HCT116 (cell line): Measurements from ENCODE around the gene CPNE2. TPM values are rescaled to one million over a fixed set of nuclear protein-coding genes. Genes with fewer than 3 reads are reported as not detected.

Source experiments
- ATAC-seq: fragments of 200-7000 bp; cut with Tn5 transposase; 2 replicates; pipeline ENCODE4 v1.9.1; 2020; ENCODE audit warnings: mild to moderate bottlenecking, moderate library complexity
- BruUV-seq: library from RNA; stranded (reverse); fragments of 400-500 nt; replicated peaks from 2 replicates; lab custom pipeline; 2021; lab: Mats Ljungman, UMichigan
- CTCF ChIA-PET: fragments of 300-600 bp; sonication (Branson Sonifier 250); formaldehyde crosslinking; loops from one replicate; lab custom pipeline; 2021; ENCODE audit warnings: antibody characterized with exemption; lab: Charles Lee
- POLR2A ChIA-PET: fragments of 300-600, 350-600 bp; sonication (Branson Sonifier 250); formaldehyde crosslinking; loops from one replicate; lab custom pipeline; 2021; ENCODE audit warnings: antibody characterized with exemption; lab: Charles Lee
- RAD21 ChIA-PET, 2 experiments: fragments of 300-600 bp; sonication (Branson Sonifier 250); formaldehyde crosslinking; loops; one replicate each; lab custom pipeline; 2023; ENCODE audit warnings: low total read pairs in 2 of 2; ENCODE audit not compliant: uncharacterized antibody in 2 of 2, unreplicated experiment in 2 of 2, low non-redundant PET in 1 of 2; lab: Charles Lee
- DNase-seq: peaks from one replicate; pipeline ENCODE4 v3.0.0-alpha.2; 2010; ENCODE audit warnings: low read depth, low spot score
- H2AFZ ChIP-seq: fragments of 200-600 bp; shearing (Covaris generic), sonication (generic); 2 replicates; pipeline ENCODE4 v1.6.1; 2017; ENCODE audit warnings: low read depth, mixed run types, mixed read lengths, antibody characterized with exemption, low read length; ENCODE audit not compliant: poor library complexity, severe bottlenecking
- H3K27ac ChIP-seq: 2 replicates; pipeline ENCODE4 v1.5.1; 2012; ENCODE audit warnings: low read depth, low read length
- H3K27me3 ChIP-seq: fragments of 200-600 bp; sonication (generic); 2 replicates; pipeline ENCODE4 v1.6.1; 2016; ENCODE audit warnings: mixed run types, low read length, mixed read lengths; ENCODE audit not compliant: insufficient read depth
- H3K36me3 ChIP-seq, 2 experiments: fragments of 200-500 bp in 1 of 2; fragments of 200-600 bp in 1 of 2; sonication (Bioruptor generic) in 1 of 2; sonication (generic) in 1 of 2; 2 replicates each; pipeline versions ENCODE4 v1.5.1 to v1.6.1; 2014 to 2016; ENCODE audit warnings: low read length in 2 of 2, inconsistent platforms in 1 of 2, mixed read lengths in 1 of 2, mixed run types in 1 of 2; ENCODE audit not compliant: insufficient read depth in 2 of 2, control insufficient read depth in 1 of 2
- H3K4me1 ChIP-seq, 2 experiments: fragments of 200-600 bp in 1 of 2; sonication (generic) in 1 of 2; 2 replicates each; pipeline versions ENCODE4 v1.5.1 to v1.6.1; 2012 to 2017; ENCODE audit warnings: low read length in 2 of 2, inconsistent platforms in 1 of 2, mild to moderate bottlenecking in 1 of 2, mixed read lengths in 1 of 2, mixed run types in 1 of 2, moderate library complexity in 1 of 2; ENCODE audit not compliant: insufficient read depth in 2 of 2, control insufficient read depth in 1 of 2
- H3K4me2 ChIP-seq: fragments of 200-600 bp; sonication (generic); 2 replicates; pipeline ENCODE4 v1.6.1; 2017; ENCODE audit warnings: mixed run types, low read length, mixed read lengths
- H3K4me3 ChIP-seq, 2 experiments: fragments of 200-600 bp in 1 of 2; sonication (generic) in 1 of 2; replicated peaks in 1 of 2; 2 replicates each; pipeline ENCODE4 v1.5.1; 2011 to 2016; ENCODE audit warnings: low read length in 2 of 2, control low read depth in 1 of 2, low read depth in 1 of 2, mild to moderate bottlenecking in 1 of 2, mixed read lengths in 1 of 2, mixed run types in 1 of 2
- H3K79me2 ChIP-seq: fragments of 200-600 bp; sonication (generic); 2 replicates; pipeline ENCODE4 v1.6.1; 2017; ENCODE audit warnings: mild to moderate bottlenecking, mixed run types, low read length, moderate library complexity, mixed read lengths; ENCODE audit not compliant: insufficient read depth
- H3K9ac ChIP-seq: fragments of 200-600 bp; sonication (generic); 2 replicates; pipeline ENCODE4 v1.6.1; 2016; ENCODE audit warnings: low read length, mixed read lengths
- H3K9me2 ChIP-seq: fragments of 200-600 bp; sonication (generic), shearing (Covaris generic); 2 replicates; pipeline ENCODE4 v1.6.1; 2017; ENCODE audit warnings: mixed run types, mild to moderate bottlenecking, moderate library complexity; ENCODE audit not compliant: insufficient read depth
- H3K9me3 ChIP-seq, 2 experiments: fragments of 200-500 bp in 1 of 2; fragments of 200-600 bp in 1 of 2; sonication (Bioruptor generic) in 1 of 2; sonication (generic) in 1 of 2; 2 replicates each; pipeline ENCODE4 v1.6.1; 2014 to 2017; ENCODE audit warnings: low read length in 2 of 2, mixed read lengths in 2 of 2, inconsistent platforms in 1 of 2, low read depth in 1 of 2, mild to moderate bottlenecking in 1 of 2, mixed run types in 1 of 2, moderate library complexity in 1 of 2; ENCODE audit not compliant: control insufficient read depth in 1 of 2, insufficient read depth in 1 of 2
- H4K20me1 ChIP-seq: fragments of 200-600 bp; sonication (generic), shearing (Covaris generic); 2 replicates; pipeline ENCODE4 v1.6.1; 2017; ENCODE audit warnings: mixed run types, mild to moderate bottlenecking, moderate library complexity; ENCODE audit not compliant: insufficient read depth
- EZH2phosphoT487 ChIP-seq: fragments of 200-600 bp; IDR thresholded peaks from 2 replicates; pipeline ENCODE4 v1.6.1; 2018; ENCODE audit warnings: antibody characterized with exemption, borderline replicate concordance
- JUND ChIP-seq: IDR thresholded peaks from 2 replicates; pipeline ENCODE4 v1.6.1; 2012
- POLR2AphosphoS5 ChIP-seq: IDR thresholded peaks from 2 replicates; pipeline ENCODE4 v1.6.1; 2011; ENCODE audit warnings: mild to moderate bottlenecking, low read depth, low read length, moderate library complexity
- SIN3A ChIP-seq: IDR thresholded peaks from 2 replicates; pipeline ENCODE4 v1.6.1; 2012; ENCODE audit warnings: low read depth
- SP1 ChIP-seq: IDR thresholded peaks from 2 replicates; pipeline ENCODE4 v1.6.1; 2012; ENCODE audit warnings: low read depth
- SRF ChIP-seq: IDR thresholded peaks from 2 replicates; pipeline ENCODE4 v1.6.1; 2012; ENCODE audit warnings: low read depth
- YY1 ChIP-seq: IDR thresholded peaks from 2 replicates; pipeline ENCODE4 v1.6.1; 2011; ENCODE audit warnings: low read length, low read depth, moderate library complexity, mild to moderate bottlenecking; ENCODE audit not compliant: insufficient replicate concordance; ENCODE audit errors: extremely low read depth
- intact Hi-C: fragments of 100-400 bp; cut with micrococcal nuclease; formaldehyde crosslinking; loops from 2 replicates; pipeline ENCODE4 v1.10.0; 2022
- total RNA-seq: library from RNA; stranded (reverse); gene quantifications from one replicate; pipeline ENCODE4 v1.2.1, GENCODE V29; 2021; ENCODE audit not compliant: unreplicated experiment
- TF ChIP-seq, protein P1 (sequence below): IDR thresholded peaks from 2 replicates; pipeline ENCODE4 v1.6.1; 2011; ENCODE audit warnings: mild to moderate bottlenecking, low read length, moderate library complexity; ENCODE audit not compliant: insufficient replicate concordance; ENCODE audit errors: extremely low read depth

CPNE2 gene
- total RNA-seq, 1 experiment from 2014 or later, result 31.2 TPM

DNA sequence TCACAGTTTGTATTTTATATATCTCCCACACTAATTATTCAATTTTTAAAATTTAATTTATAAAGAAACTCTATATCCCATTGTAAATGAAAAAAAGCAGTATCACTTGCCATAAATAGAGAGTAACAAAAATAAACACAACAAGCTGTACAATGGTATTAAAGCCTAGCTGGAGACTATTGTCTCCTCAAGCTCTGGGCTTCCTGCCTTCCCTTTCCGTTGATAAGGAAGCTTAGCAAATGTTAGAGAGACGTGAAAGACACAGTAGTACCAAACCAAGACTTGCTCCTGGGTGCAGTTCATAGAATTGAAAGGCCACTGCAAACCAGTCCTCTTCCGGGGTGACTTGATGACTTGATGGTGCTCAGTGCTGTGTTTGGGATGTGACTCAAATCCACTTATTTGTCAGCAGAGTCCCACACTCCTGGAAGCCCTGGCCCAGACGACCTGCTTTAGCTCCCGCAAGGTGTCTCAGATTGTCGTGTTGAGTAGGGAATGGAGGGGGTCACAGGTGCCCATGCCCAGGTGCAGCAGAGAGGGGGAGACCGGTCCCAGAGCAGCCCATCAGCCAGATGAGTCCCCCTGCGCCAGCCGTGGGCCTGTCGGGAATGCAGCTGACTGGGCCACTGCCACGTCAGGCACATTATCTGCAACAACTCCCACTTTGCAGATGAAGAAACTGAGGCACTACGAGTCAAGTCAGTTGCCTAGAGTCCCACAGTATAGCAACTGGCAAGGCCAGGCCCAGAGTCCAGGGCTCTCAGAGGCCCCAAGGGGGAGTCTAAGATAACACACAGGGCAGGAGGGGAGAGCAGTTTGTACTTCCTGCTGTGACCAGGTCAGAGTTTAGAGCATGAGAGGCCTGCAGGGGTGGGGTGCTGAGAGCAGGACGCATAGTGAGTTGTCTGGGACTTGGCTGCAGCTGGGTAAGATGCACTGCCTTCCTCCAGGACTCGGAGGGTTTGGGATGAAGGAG lies 53.0 kb downstream of the CPNE2 start:
- Histone ChIP-seq H3K9me3 (no peaks in the 10 kb centered on the region), H3K9me2 (no peaks in the 10 kb centered on the region), H4K20me1 (no peaks in the 10 kb centered on the region)
- DNase-seq (no peak), ATAC-seq (no peak)
- intact Hi-C loops, result no loop called here
- TF ChIP-seq SIN3A (no peak), SP1 (no peak), JUND (no peak), YY1 (no peak), POLR2AphosphoS5 (no peak), EZH2phosphoT487 (no peak), SRF (no peak)
- TF ChIP-seq, protein P1, sequence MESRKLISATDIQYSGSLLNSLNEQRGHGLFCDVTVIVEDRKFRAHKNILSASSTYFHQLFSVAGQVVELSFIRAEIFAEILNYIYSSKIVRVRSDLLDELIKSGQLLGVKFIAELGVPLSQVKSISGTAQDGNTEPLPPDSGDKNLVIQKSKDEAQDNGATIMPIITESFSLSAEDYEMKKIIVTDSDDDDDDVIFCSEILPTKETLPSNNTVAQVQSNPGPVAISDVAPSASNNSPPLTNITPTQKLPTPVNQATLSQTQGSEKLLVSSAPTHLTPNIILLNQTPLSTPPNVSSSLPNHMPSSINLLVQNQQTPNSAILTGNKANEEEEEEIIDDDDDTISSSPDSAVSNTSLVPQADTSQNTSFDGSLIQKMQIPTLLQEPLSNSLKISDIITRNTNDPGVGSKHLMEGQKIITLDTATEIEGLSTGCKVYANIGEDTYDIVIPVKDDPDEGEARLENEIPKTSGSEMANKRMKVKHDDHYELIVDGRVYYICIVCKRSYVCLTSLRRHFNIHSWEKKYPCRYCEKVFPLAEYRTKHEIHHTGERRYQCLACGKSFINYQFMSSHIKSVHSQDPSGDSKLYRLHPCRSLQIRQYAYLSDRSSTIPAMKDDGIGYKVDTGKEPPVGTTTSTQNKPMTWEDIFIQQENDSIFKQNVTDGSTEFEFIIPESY, result no peak
- TF ChIP-seq, all 23 proteins: peak for 0
- Histone ChIP-seq H3K27ac (no peak overlapping the region), H3K4me3 (no peak overlapping the region), H3K27me3 (no peaks in the 10 kb centered on the region), H3K36me3 (no peaks in the 10 kb centered on the region), H3K4me1 (no peaks in the 10 kb centered on the region), H3K79me2 (no peaks in the 10 kb centered on the region), H3K9ac (no peak overlapping the region), H3K4me2 (no peak overlapping the region), H2AFZ (no peak overlapping the region)
- no TSS peak for BruUV-seq
- ChIA-PET POLR2A (no interaction called here), RAD21 (no interaction called here), CTCF (interaction anchor here (0.8 kb wide), 1 partner anchor 52 kb away, joined by 3 read pairs; no protein-coding TSS in a partner anchor)
